AG04450 (cell line): ENCODE results near the gene TLX1. TPM values are rescaled to one million over a fixed set of nuclear protein-coding genes. Genes with fewer than 3 reads are reported as not detected.

Experiments
- CTCF ChIA-PET: fragments of 300-600, 350-600 bp; formaldehyde crosslinking; extraction: SDS; loops from one replicate; lab custom pipeline; 2022; ENCODE audit warnings: antibody characterized with exemption, inconsistent platforms; lab: Charles Lee
- POLR2A ChIA-PET: fragments of 350-600 bp; formaldehyde crosslinking; extraction: SDS; loops from one replicate; lab custom pipeline; 2021; ENCODE audit warnings: antibody characterized with exemption, inconsistent platforms; lab: Yijun Ruan, JAX
- DNase-seq: peaks from one replicate; pipeline ENCODE4 v3.0.0-alpha.2; 2011; ENCODE audit warnings: low read depth, low spot score
- H3K27ac ChIP-seq: one replicate; pipeline ENCODE4 v1.5.1; 2012; ENCODE audit warnings: low read depth, low read length, control low read depth
- H3K27me3 ChIP-seq: one replicate; pipeline ENCODE4 v1.6.0; 2012; ENCODE audit warnings: low read length; ENCODE audit not compliant: control insufficient read depth, insufficient read depth
- H3K4me3 ChIP-seq: 2 replicates; pipeline ENCODE4 v1.5.1; 2011; ENCODE audit warnings: mild to moderate bottlenecking, low read depth, low read length, control low read depth
- H3K9me3 ChIP-seq: 2 replicates; pipeline ENCODE4 v1.5.1; 2012; ENCODE audit warnings: low read length; ENCODE audit not compliant: control insufficient read depth, insufficient read depth
- polyA plus RNA-seq: library from polyadenylated mRNA; depleted of rRNA; stranded (reverse); fragments of >200 nt; gene quantifications from 2 replicates; pipeline ENCODE4 v1.2.3, GENCODE V29; 2011
- TF ChIP-seq, protein P1 (sequence below): IDR thresholded peaks from 2 replicates; pipeline ENCODE4 v1.5.1; 2011; ENCODE audit warnings: low read depth, low read length, control low read depth, inconsistent platforms

The TLX1 gene
- polyA plus RNA-seq, 1 experiment, result not detected

DNA sequence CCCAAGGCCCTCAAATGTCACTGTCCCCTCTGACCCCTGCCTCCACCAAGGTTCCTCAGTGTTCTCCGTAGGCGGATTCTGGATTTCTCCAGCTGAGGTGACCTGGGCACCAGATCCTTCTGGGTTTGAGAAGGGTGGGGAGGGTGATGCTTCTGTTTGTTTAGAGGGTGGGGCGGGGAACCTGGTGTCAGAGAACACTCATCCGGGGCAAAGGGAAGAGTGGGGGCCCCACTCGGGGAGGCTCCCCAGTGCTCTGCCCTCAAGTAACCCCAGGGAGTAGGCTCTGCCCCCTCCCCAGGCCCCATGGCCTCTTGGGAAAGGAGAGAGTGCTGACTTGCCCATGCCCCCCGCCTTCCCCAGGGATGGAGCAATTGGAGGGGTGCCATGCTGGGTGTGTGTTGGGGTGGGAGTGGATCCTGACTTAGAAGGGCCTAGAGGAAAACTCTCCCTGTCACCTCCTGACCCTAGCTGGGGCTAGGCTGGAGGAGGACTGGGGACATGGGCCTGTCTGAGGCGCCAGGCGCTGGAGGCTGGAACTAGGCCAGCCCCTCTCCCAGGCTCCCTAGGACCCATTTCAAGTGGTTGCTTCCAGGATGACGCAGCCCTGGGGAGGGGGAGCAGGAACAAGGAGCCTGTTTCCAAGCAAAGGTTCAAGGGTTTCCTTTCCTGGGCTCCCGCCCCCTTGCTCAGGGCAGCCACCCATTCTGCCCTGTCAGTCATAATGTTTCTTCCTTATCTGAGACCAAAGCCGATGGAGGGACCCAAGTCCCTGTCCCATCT lies 41.4 kb upstream of the TLX1 start:
- Histone ChIP-seq H3K9me3 (no peaks in the 10 kb centered on the region; the same call in 1 of the 2 replicates), H3K27ac (no peak overlapping the region), H3K4me3 (no peak overlapping the region), H3K27me3 (peaks cover 76% of the 10 kb centered on the region)
- CTCF ChIA-PET, result no interaction called here
- TF ChIP-seq, protein P1, sequence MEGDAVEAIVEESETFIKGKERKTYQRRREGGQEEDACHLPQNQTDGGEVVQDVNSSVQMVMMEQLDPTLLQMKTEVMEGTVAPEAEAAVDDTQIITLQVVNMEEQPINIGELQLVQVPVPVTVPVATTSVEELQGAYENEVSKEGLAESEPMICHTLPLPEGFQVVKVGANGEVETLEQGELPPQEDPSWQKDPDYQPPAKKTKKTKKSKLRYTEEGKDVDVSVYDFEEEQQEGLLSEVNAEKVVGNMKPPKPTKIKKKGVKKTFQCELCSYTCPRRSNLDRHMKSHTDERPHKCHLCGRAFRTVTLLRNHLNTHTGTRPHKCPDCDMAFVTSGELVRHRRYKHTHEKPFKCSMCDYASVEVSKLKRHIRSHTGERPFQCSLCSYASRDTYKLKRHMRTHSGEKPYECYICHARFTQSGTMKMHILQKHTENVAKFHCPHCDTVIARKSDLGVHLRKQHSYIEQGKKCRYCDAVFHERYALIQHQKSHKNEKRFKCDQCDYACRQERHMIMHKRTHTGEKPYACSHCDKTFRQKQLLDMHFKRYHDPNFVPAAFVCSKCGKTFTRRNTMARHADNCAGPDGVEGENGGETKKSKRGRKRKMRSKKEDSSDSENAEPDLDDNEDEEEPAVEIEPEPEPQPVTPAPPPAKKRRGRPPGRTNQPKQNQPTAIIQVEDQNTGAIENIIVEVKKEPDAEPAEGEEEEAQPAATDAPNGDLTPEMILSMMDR, result no peak
- DNase-seq, result no peak
- POLR2A ChIA-PET, result no interaction called here

DNA sequence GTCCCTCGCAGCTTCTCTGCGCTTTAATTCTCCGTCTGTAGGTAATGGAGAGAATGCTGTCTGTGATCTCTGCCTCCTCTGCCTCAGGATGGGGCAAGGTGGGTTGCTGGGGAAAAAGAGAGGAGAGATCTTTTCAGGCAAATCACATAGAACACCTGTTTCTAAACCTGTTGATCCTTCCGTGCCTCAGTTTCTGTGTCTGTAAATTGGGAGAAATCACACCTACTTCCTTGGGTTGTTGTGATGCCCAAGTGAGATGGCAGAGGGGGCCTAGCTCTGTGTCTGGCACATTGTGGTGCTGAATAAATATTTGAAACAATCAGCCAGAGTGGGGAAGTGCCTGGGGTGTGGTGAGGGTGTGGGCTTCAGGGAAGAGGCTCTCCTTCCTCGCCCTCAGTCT lies 40.5 kb upstream of the TLX1 start:
- TF ChIP-seq, protein P1, result no peak
- H3K27ac ChIP-seq, result no peak overlapping the region
- ChIA-PET POLR2A (no interaction called here), CTCF (no interaction called here)
- no peak for DNase-seq
- no peak overlapping the region for H3K4me3 ChIP-seq
- no peaks in the 10 kb centered on the region; the same call in 1 of the 2 replicates for H3K9me3 ChIP-seq
- H3K27me3 ChIP-seq, result peaks cover 70% of the 10 kb centered on the region

DNA sequence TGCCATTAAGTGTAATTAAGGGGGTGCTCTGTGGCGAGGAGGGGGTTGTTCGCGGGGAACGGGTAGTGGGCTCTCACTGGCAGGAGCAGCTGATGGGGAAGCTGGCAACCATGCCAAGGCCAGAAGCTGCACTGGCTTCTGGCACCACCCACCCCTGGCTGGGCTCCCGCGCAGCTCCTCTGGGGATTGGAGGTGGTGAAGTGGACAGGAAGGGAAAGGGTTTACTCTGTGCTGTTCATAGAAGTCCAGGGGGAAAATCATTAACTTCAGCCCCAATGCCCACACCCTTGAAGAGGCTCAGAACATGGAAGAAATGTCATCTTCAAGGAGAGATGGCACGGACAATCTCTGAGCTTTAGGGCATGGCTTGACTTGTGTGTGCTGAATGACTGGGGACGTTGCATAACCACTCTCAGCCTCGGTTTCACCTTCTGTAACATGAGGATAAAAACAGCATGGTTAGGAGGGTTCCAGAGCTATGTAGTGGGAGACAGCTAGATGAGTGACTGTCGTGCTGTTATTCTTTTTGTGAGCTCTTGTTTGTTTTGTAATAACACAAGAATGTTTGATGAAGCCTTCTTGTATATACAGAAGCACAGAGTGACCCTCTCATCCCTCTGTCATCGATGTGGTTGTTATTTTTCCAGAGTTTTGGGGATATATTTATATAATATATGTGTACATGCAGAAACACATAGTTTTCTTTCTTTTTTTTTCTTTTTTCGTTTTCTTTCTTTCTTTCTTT lies 39.4 kb upstream of the TLX1 start:
- H3K27ac ChIP-seq, result no peak overlapping the region
- H3K4me3 ChIP-seq, result no peak overlapping the region
- TF ChIP-seq, protein P1, result no peak
- no peak for DNase-seq
- CTCF ChIA-PET, result interaction anchor here (0.5 to 13.9 kb wide), 5 partner anchors 24 to 122 kb away, joined by 3 to 304 read pairs (median 3); no protein-coding TSS in a partner anchor
- no peaks in the 10 kb centered on the region; the same call in 1 of the 2 replicates for H3K9me3 ChIP-seq
- POLR2A ChIA-PET, result no interaction called here
- H3K27me3 ChIP-seq, result peaks cover 71% of the 10 kb centered on the region

DNA sequence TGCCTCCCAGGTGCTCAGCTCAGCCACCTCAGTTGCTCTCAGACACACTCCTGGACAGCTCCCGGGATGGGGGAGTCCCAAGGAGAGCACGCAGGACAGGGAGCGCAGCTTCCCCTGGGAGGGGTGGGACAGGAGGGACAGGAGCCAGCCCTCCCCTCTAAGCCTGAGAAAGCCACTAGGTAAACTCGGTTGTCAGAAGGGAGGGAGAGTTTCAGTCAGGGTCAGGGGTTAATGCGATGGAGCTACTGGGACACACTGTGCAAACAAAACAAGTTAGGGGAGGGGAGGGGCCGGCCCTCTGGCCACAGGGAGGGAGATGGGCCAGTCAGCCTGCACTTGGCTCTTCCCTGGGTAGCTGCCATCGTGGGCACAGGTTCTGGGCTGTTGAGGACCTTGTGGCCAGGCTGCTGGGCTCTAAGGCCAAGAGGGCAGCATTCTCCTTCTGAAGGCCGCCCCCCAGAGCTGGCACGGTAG lies 38.2 kb upstream of the TLX1 start:
- ChIA-PET CTCF (interaction anchor here (1.1 to 13.9 kb wide), 3 partner anchors 18 to 50 kb away, joined by 3 to 304 read pairs (median 21); no protein-coding TSS in a partner anchor), POLR2A (no interaction called here)
- Histone ChIP-seq H3K9me3 (no peaks in the 10 kb centered on the region; the same call in 1 of the 2 replicates), H3K4me3 (no peak overlapping the region), H3K27ac (no peak overlapping the region), H3K27me3 (peaks cover 70% of the 10 kb centered on the region)
- no peak for DNase-seq
- TF ChIP-seq, protein P1, result no peak
